ENCODE results near the gene ZDHHC18. TPM values are rescaled to one million over a fixed set of nuclear protein-coding genes. Genes with fewer than 3 reads are reported as not detected.

ZDHHC18 gene
- total RNA-seq, 1 donor from 2014 or later, result 22.3 TPM

- Mint-ChIP-seq H3K4me3 (ENCODE audit: unreplicated experiment) (no peak overlapping the region), H3K36me3 (ENCODE audit: low read depth, unreplicated experiment) (peaks cover 28% of the 10 kb centered on the region), H3K27ac (ENCODE audit: unreplicated experiment) (no peak overlapping the region), H3K27me3 (ENCODE audit: low read depth, unreplicated experiment) (no peaks in the 10 kb centered on the region), H3K4me1 (ENCODE audit: low read depth, unreplicated experiment) (peaks cover 36% of the 10 kb centered on the region), H3K9me3 (ENCODE audit: unreplicated experiment) (no peaks in the 10 kb centered on the region)
- H3K27me3 ChIP-seq (ENCODE audit: insufficient read depth, low read length), result no peaks in the 10 kb centered on the region
- TF ChIP-seq, protein P1, sequence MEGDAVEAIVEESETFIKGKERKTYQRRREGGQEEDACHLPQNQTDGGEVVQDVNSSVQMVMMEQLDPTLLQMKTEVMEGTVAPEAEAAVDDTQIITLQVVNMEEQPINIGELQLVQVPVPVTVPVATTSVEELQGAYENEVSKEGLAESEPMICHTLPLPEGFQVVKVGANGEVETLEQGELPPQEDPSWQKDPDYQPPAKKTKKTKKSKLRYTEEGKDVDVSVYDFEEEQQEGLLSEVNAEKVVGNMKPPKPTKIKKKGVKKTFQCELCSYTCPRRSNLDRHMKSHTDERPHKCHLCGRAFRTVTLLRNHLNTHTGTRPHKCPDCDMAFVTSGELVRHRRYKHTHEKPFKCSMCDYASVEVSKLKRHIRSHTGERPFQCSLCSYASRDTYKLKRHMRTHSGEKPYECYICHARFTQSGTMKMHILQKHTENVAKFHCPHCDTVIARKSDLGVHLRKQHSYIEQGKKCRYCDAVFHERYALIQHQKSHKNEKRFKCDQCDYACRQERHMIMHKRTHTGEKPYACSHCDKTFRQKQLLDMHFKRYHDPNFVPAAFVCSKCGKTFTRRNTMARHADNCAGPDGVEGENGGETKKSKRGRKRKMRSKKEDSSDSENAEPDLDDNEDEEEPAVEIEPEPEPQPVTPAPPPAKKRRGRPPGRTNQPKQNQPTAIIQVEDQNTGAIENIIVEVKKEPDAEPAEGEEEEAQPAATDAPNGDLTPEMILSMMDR (IDR thresholded peaks at IDR 0.05; ENCODE audit: insufficient read depth, low read depth, low read length), result no peak
- TF ChIP-seq EZH2 (IDR thresholded peaks at IDR 0.05; ENCODE audit: insufficient read depth, low read length), result no peak
- H3K9me3 ChIP-seq (ENCODE audit: insufficient read depth, low read depth, low read length), result no peaks in the 10 kb centered on the region
- peaks cover 16% of the 10 kb centered on the region for H4K20me1 ChIP-seq (ENCODE audit: insufficient read depth, low read length)
- peaks cover 17% of the 10 kb centered on the region for H3K4me1 ChIP-seq (ENCODE audit: insufficient read depth, low read length)
- no peak overlapping the region for H3K4me2 ChIP-seq (ENCODE audit: low read length)
- DNase-seq (ENCODE audit: low read depth) (no peak), FAIRE-seq (no peak)
- no peak overlapping the region for H3K9ac ChIP-seq (ENCODE audit: low read length)
- H3K36me3 ChIP-seq (ENCODE audit: insufficient read depth, low read length), result peaks cover 57% of the 10 kb centered on the region
- no peak overlapping the region for H2AFZ ChIP-seq (ENCODE audit: low read depth, low read length)
- H3K27ac ChIP-seq (ENCODE audit: low read depth, low read length), result no peak overlapping the region
- H3K4me3 ChIP-seq (ENCODE audit: insufficient read depth, low read depth, low read length), result no peak overlapping the region
- H3K79me2 ChIP-seq (ENCODE audit: insufficient read depth, low read length), result peaks cover 36% of the 10 kb centered on the region
Observed at GRCh38 chr1:26780344-26780957, 46.0 kb upstream of the ZDHHC18 start.

DNA sequence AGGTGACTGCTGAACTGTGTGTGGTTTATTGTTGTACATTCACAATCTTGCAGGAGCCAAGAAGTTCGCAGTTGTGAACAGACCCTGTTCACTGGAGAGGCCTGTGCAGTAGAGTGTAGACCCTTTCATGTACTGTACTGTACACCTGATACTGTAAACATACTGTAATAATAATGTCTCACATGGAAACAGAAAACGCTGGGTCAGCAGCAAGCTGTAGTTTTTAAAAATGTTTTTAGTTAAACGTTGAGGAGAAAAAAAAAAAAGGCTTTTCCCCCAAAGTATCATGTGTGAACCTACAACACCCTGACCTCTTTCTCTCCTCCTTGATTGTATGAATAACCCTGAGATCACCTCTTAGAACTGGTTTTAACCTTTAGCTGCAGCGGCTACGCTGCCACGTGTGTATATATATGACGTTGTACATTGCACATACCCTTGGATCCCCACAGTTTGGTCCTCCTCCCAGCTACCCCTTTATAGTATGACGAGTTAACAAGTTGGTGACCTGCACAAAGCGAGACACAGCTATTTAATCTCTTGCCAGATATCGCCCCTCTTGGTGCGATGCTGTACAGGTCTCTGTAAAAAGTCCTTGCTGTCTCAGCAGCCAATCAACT, 45.2 kb upstream of the ZDHHC18 start:
- Histone ChIP-seq H3K27me3 (ENCODE audit: insufficient read depth, low read length) (no peaks in the 10 kb centered on the region), H3K9me3 (ENCODE audit: insufficient read depth, low read depth, low read length) (no peaks in the 10 kb centered on the region), H3K4me2 (ENCODE audit: low read length) (no peak overlapping the region), H4K20me1 (ENCODE audit: insufficient read depth, low read length) (peaks cover 16% of the 10 kb centered on the region), H3K36me3 (ENCODE audit: insufficient read depth, low read length) (peaks cover 53% of the 10 kb centered on the region), H3K9ac (ENCODE audit: low read length) (no peak overlapping the region), H3K4me3 (ENCODE audit: insufficient read depth, low read depth, low read length) (no peak overlapping the region), H3K4me1 (ENCODE audit: insufficient read depth, low read length) (peaks cover 24% of the 10 kb centered on the region), H2AFZ (ENCODE audit: low read depth, low read length) (no peak overlapping the region), H3K79me2 (ENCODE audit: insufficient read depth, low read length) (peaks cover 34% of the 10 kb centered on the region), H3K27ac (ENCODE audit: low read depth, low read length) (no peak overlapping the region)
- peaks cover 22% of the 10 kb centered on the region for H3K36me3 Mint-ChIP-seq (ENCODE audit: low read depth, unreplicated experiment)
- FAIRE-seq, result no peak
- H3K9me3 Mint-ChIP-seq (ENCODE audit: unreplicated experiment), result no peaks in the 10 kb centered on the region
- DNase-seq (ENCODE audit: low read depth), result no peak
- no peak for TF ChIP-seq EZH2 (IDR thresholded peaks at IDR 0.05; ENCODE audit: insufficient read depth, low read length)
- TF ChIP-seq, protein P1 (IDR thresholded peaks at IDR 0.05; ENCODE audit: insufficient read depth, low read depth, low read length), result no peak
- H3K4me1 Mint-ChIP-seq (ENCODE audit: low read depth, unreplicated experiment), result peaks cover 43% of the 10 kb centered on the region
- H3K4me3 Mint-ChIP-seq (ENCODE audit: unreplicated experiment), result no peak overlapping the region
- no peak overlapping the region for H3K27ac Mint-ChIP-seq (ENCODE audit: unreplicated experiment)
- no peaks in the 10 kb centered on the region for H3K27me3 Mint-ChIP-seq (ENCODE audit: low read depth, unreplicated experiment)
